ENCODE measurements around the gene AGMAT. TPM values are rescaled to one million over a fixed set of nuclear protein-coding genes. Genes with fewer than 3 reads are reported as not detected.

AGMAT gene
- total and polyA plus RNA-seq, 2 of the 8 experiments (the other 6 are each of a cell fraction or from before 2014, with no cell fraction given) = 3.7 to 5.8 TPM

DNA sequence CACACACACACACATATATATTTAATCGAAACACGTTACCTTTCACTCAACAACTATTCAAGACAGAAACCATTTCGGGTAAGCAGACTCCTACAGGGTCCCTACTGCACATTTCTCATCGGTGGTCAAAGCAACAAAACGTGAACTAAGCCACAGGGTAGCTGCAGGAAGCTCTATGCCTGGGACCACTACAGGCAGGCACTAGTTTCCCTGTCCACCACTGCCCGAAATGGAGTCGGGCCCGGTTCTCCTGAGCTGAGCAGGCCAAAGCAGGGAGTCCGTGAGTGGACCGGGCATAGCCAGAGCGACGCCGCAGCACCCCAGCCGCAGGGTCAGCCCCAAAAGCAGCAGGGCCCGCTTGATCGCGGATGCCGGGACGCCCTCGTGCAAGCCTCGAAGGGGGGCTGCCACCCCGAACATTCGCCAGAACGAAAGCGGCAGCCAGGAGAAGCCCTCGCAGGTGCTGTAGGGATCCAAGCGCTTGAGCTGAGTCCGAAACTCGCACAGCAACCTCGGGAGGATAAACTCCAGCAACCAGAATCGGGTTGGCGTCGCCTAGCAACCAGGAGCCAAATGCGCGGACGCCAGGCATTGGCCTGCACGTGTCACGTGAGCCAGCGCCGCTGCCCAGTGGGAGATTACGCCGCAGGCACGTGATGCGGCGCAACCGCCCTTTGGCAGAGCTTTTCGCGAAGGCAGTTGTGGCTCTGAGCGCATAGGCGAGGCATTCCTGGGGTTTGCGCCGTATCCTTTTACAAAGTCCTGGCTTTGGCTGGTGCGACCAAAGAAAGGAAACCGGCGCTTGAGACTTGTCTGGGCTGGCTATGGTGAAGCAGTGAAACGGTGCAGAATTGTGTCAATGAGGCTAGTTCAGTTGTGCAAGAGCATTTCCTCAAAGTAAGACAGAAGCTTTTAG, 18.5 kb upstream of the AGMAT start (continued):
- TF ChIP-seq RFX5 (IDR thresholded peaks at IDR 0.05; ENCODE audit: borderline replicate concordance, low read depth, low read length) (peak; percentile 57), BRCA1 (IDR thresholded peaks at IDR 0.05; ENCODE audit: low read depth, low read length) (no peak), POLR2A (IDR thresholded peaks at IDR 0.05; ENCODE audit: control extremely low read depth in 1 of 2, low read depth in 2 of 2, low read length in 2 of 2) (0 out of 3 replicates have a peak, but pooled peaks of 1 of the 2 experiments have one; percentile 34), CREB1 (IDR thresholded peaks at IDR 0.05) (peak; percentile 60), HDAC6 (IDR thresholded peaks at IDR 0.05; ENCODE audit: low read depth, low read length) (no peak), BCL11A (IDR thresholded peaks at IDR 0.05; ENCODE audit: low read depth in 2 of 2, low read length in 2 of 2) (no peak), TCF12 (IDR thresholded peaks at IDR 0.05; ENCODE audit: low read depth, low read length) (0 out of 2 replicates have a peak, but pooled peaks have one; percentile 24), RNF2 (IDR thresholded peaks at IDR 0.05; ENCODE audit: borderline replicate concordance, low read depth, low read length, missing control alignments, poor library complexity, severe bottlenecking) (no peak), JUND (IDR thresholded peaks at IDR 0.05; ENCODE audit: low read length) (no peak), TAF7 (optimal IDR thresholded peaks at IDR 0.05; ENCODE audit: borderline replicate concordance, low read depth, low read length) (no peak)
- TF ChIP-seq, protein P1, sequence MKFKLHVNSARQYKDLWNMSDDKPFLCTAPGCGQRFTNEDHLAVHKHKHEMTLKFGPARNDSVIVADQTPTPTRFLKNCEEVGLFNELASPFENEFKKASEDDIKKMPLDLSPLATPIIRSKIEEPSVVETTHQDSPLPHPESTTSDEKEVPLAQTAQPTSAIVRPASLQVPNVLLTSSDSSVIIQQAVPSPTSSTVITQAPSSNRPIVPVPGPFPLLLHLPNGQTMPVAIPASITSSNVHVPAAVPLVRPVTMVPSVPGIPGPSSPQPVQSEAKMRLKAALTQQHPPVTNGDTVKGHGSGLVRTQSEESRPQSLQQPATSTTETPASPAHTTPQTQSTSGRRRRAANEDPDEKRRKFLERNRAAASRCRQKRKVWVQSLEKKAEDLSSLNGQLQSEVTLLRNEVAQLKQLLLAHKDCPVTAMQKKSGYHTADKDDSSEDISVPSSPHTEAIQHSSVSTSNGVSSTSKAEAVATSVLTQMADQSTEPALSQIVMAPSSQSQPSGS (IDR thresholded peaks at IDR 0.05; ENCODE audit: low read length) = no peak
